ENCODE measurements around the gene BORCS5.

The BORCS5 gene

DNA sequence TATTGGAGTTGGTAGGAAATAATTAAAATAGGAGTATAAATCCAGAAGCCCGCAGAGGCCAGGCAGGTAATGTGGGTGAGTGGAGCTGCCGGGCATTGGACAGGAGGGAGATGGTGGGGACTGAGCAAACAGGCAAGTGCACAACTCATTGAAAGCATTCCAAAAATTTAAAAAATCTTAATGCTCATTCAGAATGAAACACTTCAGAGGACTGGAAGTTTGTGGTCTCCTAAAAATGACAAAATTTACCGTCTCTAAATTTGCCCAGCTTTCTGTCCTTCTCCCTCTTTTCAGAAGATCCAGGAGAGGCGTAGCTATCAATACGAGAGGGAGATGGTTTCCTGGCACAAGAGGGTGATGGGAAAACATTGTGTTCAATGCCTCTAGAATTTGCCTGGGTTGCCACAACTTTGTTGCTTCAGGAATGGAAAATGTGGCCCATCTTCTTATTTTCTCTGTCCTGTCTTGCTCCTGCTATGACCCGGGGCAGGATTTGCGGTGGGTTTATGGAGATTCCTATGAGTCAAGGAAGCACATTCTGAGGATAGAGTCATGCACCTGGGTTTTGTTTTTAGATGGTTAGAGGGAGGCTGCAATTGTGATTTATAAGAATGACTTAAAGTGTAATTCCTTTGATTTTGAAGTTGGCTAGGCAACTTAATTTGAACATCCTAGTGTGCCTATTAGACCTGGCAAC, 72.2 kb downstream of the BORCS5 start:
- in situ Hi-C loops (cut with HindIII; ENCODE audit: low sequenced_read_pairs): no loop called here
- DNase-seq (ENCODE audit: low read depth, low spot score): no peak
- no peak overlapping the region for H3K4me3 ChIP-seq (ENCODE audit: low read depth, low read length)
- TF ChIP-seq, protein P1, sequence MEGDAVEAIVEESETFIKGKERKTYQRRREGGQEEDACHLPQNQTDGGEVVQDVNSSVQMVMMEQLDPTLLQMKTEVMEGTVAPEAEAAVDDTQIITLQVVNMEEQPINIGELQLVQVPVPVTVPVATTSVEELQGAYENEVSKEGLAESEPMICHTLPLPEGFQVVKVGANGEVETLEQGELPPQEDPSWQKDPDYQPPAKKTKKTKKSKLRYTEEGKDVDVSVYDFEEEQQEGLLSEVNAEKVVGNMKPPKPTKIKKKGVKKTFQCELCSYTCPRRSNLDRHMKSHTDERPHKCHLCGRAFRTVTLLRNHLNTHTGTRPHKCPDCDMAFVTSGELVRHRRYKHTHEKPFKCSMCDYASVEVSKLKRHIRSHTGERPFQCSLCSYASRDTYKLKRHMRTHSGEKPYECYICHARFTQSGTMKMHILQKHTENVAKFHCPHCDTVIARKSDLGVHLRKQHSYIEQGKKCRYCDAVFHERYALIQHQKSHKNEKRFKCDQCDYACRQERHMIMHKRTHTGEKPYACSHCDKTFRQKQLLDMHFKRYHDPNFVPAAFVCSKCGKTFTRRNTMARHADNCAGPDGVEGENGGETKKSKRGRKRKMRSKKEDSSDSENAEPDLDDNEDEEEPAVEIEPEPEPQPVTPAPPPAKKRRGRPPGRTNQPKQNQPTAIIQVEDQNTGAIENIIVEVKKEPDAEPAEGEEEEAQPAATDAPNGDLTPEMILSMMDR (IDR thresholded peaks at IDR 0.05; ENCODE audit: low read depth, low read length): no peak

DNA sequence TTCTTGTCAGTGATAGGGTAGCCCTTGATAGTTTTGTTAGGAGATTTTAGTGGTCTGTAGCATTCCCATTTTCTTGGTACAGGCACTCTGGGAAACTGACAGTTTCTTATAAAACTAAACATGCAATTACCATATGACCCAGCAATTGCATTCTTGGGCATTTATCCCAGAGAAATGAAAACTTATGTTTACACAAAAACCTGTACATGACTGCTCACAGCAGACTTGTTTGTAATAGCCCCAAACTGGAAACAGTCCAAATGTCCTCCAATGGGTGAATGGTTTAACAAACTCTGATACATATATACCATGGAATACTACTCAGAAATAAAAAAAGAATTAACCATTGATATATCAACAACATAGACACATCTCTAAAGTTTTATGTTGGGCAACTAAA, 75.5 kb downstream of the BORCS5 start:
- in situ Hi-C loops (cut with HindIII; ENCODE audit: low sequenced_read_pairs): no loop called here
- TF ChIP-seq, protein P1 (IDR thresholded peaks at IDR 0.05; ENCODE audit: low read depth, low read length): no peak
- peak; percentile 69 for DNase-seq (ENCODE audit: low read depth, low spot score)
- no peak overlapping the region for H3K4me3 ChIP-seq (ENCODE audit: low read depth, low read length)

DNA sequence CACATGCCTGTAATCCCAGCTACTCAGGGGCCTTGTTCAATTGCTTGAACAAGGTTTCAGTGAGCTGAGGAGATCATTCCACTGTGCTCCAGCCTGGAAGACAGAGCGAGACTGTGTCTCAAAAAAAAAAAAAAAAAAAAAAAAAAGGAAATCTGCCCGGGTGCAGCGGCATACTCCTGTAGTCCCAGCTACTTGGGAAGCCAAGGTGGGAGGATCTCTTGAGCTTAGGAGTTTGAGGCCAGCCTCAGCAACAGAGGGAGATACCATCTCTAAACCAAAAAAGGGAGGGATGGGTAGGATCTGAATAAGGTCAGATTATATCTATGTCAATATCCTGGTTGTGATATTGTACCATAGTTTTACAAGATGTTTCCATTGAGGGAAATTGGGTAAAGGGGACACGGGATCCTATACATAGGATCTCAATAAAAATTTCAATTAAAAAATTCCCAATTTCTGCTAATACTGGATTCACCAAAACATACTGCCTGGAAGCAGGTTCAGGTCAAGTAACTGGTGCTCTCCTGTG, 76.4 kb downstream of the BORCS5 start:
- H3K4me3 ChIP-seq (ENCODE audit: low read depth, low read length): no peak overlapping the region
- in situ Hi-C loops (cut with HindIII; ENCODE audit: low sequenced_read_pairs): no loop called here
- no peak for DNase-seq (ENCODE audit: low read depth, low spot score)
- TF ChIP-seq, protein P1 (IDR thresholded peaks at IDR 0.05; ENCODE audit: low read depth, low read length): no peak

DNA sequence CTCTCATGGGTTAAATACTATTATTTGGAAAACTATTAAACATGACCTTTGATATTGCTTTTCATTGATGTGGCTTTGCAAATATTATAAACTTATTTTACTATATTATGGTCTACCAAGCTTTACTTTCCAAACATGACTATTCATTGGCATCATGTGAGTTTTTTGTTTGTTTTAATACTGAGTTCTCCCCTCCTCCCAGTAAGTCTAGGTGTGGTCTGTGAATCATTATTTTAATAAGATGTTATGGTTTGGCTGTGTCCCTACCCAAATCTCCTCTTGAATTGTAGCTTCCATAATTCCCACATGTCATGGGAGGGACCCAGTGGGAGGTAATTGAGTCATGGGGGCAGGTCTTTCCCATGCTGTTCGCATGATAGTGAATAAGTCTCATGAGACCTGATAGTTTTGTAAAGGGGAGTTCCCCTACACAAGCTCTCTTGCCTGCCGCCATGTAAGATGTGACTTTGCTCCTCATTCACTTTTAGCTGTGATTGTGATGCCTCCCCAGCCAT, 80.0 kb downstream of the BORCS5 start:
- peak; percentile 24 for DNase-seq (ENCODE audit: low read depth, low spot score)
- no peak overlapping the region for H3K4me3 ChIP-seq (ENCODE audit: low read depth, low read length)
- TF ChIP-seq, protein P1 (IDR thresholded peaks at IDR 0.05; ENCODE audit: low read depth, low read length): no peak
- in situ Hi-C loops (cut with HindIII; ENCODE audit: low sequenced_read_pairs): no loop called here

DNA sequence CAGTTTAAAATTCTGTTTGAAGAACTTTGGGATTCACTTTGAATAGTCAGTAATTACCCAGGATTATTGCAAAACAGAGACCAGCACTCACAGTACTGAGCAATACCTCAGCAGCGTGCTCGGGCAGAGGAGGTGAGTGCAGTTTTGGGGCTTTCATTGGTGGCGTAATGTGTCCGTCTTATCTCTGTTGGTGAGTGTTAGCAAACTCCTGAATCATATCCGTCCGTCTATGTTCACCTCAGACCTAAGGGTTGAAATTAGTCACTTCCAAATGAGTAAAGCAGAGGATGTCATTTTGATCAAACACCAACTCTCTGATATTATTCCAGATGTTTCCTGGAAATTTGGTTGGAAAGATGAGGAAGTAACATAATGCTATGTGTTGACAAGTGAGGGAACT, 82.8 kb downstream of the BORCS5 start:
- peak; percentile 49 for DNase-seq (ENCODE audit: low read depth, low spot score)
- TF ChIP-seq, protein P1 (IDR thresholded peaks at IDR 0.05; ENCODE audit: low read depth, low read length): no peak

DNA sequence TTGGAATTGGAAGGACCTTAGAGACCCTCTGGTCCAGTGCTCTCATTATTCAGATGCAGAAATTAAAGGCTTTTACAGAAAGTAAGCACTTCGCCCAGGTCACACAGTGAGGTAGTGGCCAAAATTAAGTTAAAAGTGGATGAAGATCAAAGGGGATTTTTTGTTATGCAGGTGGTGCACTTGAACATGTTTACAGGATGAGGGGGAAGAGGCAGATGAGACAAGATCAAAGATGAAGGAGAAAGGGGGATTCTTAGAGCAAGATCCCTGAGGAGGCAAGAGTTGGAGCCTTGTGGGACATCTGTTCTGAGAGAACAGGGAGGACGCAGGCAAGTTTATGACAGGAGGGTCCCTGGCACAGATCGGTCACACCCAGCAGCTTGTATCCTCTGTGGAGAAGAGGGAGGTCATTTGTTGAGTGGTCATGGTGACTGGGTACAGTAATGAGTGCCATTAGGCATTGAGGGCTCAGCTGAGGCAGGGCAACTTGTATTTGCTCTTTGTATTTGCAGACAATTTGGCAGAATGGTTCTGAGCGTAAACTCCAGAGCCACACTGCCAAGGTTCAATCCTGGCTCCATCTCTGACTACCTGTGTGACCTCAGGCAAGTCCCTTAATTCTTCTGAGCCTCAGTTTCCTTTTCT, 84.0 kb downstream of the BORCS5 start:
- DNase-seq (ENCODE audit: low read depth, low spot score): no peak
- in situ Hi-C loops (cut with HindIII; ENCODE audit: low sequenced_read_pairs): no loop called here
- no peak overlapping the region for H3K4me3 ChIP-seq (ENCODE audit: low read depth, low read length)
- TF ChIP-seq, protein P1 (IDR thresholded peaks at IDR 0.05; ENCODE audit: low read depth, low read length): no peak

More for the DNA sequence above, 82.8 kb downstream of the BORCS5 start:
- no peak overlapping the region for H3K4me3 ChIP-seq (ENCODE audit: low read depth, low read length)
- in situ Hi-C loops (cut with HindIII; ENCODE audit: low sequenced_read_pairs): no loop called here
